ENCODE data around the gene CYP21A2.

Gene CYP21A2

GRCh38 chr6:32089082-32089828 is 51.0 kb downstream of the CYP21A2 start:
- intact Hi-C loops (cut with DNase I; ENCODE audit: low total_unique reads), result loop anchor here (5.0 kb wide), 1 partner anchor 63 kb away; the partner anchor contains the start of genes PPT2 and PRRT1
- peaks cover 0 to 9% (median 6%) of the 10 kb centered on the region in 3 donors for H3K36me3 ChIP-seq

More at GRCh38 chr6:32089082-32089828, 51.0 kb downstream of the CYP21A2 start:
- TF ChIP-seq CTCF (IDR thresholded peaks at IDR 0.05), result no peak
- Histone ChIP-seq H3K9me3 (no peaks in the 10 kb centered on the region), H3K27me3 (no peaks in the 10 kb centered on the region), H3K27ac (peak overlapping the region; percentile 85 to 87), H3K4me3 (no peak overlapping the region), H3K4me1 (peaks cover 0 to 58% (median 41%) of the 10 kb centered on the region in 4 donors)
- DNase-seq, result peak in 1 of 2 donors; percentile 56

All from tibial artery (tissue), 4 donors.